Coronary artery (tissue), 2 donors: ENCODE data around the gene MED25.
A peak's percentile ranks its signal among the peaks of the same experiment; 100 is the strongest.
"Not testable (repeated sequence)": the region's sequence is repeated elsewhere in the genome, so short reads cannot be mapped to it uniquely, and the experiment has no call there.

ENCODE experiments used
- DNase-seq: peaks from one replicate; pipeline ENCODE4 v3.0.0-alpha.2; 2017; ENCODE audit warnings: low spot score
- H3K27ac ChIP-seq, 2 donors: fragments of 200-600 bp; sonication (generic); one replicate each; pipeline ENCODE4 v1.5.1; 2016 to 2019
- H3K4me3 ChIP-seq: fragments of 200-600 bp; sonication (generic); 2 replicates; pipeline ENCODE4 v1.5.1; 2016; ENCODE audit warnings: mild to moderate bottlenecking, moderate library complexity
- TF ChIP-seq, protein P1 (sequence below): fragments of 200-600 bp; sonication (generic); IDR thresholded peaks from one replicate; pipeline ENCODE4 v1.5.1; 2019; ENCODE audit warnings: antibody characterized with exemption

The MED25 gene

GRCh38 chr19:49814010-49814409 is 4.1 kb upstream of the MED25 start:
- H3K4me3 ChIP-seq, result peak overlapping the region; percentile 82
- peak overlapping the region; percentile 68 to 92 for H3K27ac ChIP-seq
- TF ChIP-seq, protein P1, sequence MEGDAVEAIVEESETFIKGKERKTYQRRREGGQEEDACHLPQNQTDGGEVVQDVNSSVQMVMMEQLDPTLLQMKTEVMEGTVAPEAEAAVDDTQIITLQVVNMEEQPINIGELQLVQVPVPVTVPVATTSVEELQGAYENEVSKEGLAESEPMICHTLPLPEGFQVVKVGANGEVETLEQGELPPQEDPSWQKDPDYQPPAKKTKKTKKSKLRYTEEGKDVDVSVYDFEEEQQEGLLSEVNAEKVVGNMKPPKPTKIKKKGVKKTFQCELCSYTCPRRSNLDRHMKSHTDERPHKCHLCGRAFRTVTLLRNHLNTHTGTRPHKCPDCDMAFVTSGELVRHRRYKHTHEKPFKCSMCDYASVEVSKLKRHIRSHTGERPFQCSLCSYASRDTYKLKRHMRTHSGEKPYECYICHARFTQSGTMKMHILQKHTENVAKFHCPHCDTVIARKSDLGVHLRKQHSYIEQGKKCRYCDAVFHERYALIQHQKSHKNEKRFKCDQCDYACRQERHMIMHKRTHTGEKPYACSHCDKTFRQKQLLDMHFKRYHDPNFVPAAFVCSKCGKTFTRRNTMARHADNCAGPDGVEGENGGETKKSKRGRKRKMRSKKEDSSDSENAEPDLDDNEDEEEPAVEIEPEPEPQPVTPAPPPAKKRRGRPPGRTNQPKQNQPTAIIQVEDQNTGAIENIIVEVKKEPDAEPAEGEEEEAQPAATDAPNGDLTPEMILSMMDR, result no peak
- DNase-seq, result no peak

GRCh38 chr19:49816590-49816989 is 1.5 kb upstream of the MED25 start:
- Histone ChIP-seq H3K4me3 (no peak overlapping the region), H3K27ac (peak overlapping the region; percentile 63 to 96)
- TF ChIP-seq, protein P1, result no peak
- no peak for DNase-seq

DNA sequence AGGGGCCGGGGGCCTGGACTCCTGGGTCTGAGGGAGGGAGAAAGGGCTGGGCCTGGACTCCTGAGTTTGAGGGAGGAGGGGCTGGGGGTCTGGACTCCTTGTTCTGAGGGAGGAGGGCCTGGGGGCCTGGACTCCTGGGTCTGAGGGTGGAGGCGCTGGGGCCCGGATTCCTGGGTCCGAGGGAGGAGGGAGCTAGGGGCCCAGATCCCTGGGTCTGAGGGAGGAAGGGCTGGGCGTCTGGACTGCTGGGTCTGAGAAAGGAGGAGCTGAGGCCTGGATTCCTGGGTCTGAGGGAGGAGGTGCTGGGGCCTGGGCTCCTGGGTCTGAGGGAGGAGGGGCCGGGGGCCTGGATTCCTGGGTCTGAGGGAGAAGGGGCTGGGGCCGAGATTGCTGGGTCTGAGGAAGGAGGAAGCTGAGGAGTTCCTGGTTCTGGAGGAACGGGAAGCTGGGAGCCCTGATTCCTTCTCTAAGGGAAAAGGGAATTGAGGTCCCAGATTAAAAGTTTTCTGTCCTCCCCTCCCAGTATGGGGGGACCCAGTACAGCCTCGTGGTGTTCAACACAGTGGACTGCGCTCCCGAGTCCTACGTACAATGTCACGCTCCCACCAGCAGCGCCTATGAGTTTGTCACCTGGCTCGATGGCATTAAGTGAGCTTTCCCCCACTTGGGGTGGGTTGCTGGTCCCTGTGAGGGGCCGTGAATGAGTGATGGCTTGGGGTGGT is 721 bp downstream of the MED25 start:
- H3K4me3 ChIP-seq, result peak overlapping the region; percentile 92
- TF ChIP-seq, protein P1, result no peak
- H3K27ac ChIP-seq, result peak overlapping the region; percentile 92 to 96
- no peak for DNase-seq

GRCh38 chr19:49819452-49820115 is 1.5 kb downstream of the MED25 start:
- H3K4me3 ChIP-seq, result peak overlapping the region; percentile 92
- DNase-seq, H3K27ac ChIP-seq: not testable (repeated sequence)

DNA sequence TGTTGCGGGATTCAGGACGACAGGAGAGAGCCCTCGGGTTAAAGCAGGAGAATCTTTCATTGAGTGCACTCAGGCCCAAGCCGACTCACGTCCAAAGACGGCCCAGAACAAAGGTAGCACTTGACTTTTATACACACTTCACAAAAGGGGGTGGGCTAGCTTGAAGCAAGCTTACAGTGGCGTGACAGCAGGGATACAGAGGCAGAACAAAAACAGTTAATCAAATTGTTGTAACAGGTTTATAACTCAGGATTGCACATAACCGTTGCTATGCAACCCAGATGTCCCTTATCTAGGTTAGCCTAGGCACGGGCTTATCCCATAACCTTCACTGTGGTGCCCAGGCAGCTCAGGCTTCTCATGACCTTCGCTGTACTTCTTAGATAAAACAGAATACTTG is 2.0 kb downstream of the MED25 start:
- TF ChIP-seq, protein P1, result no peak
- H3K4me3 ChIP-seq, result no peak overlapping the region
- H3K27ac ChIP-seq, result no peak overlapping the region
- no peak for DNase-seq

- no peak for DNase-seq
- Histone ChIP-seq H3K27ac (no peak overlapping the region), H3K4me3 (no peak overlapping the region)
- TF ChIP-seq, protein P1, result no peak
Observed at GRCh38 chr19:49823472-49823871, 5.4 kb downstream of the MED25 start.

DNA sequence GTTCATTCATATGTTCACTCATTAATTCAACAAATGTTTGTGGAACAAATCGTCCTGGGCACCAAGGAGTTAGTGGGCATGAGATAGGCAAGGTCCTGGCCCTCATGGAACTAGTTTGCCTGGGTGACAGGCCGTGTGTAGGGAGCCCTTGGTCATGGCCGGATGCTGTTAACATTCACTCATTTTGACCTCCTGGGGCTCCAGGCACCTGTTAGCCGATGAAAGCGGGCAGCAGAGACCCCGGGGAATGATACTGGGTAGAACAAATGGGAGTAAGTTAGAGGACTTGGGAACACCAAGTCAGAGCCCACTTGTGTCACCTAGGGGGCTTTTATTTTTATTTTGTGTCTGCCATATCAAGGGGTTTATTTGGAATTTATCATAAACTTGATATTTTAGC is 6.6 kb downstream of the MED25 start:
- TF ChIP-seq, protein P1, result no peak
- Histone ChIP-seq H3K27ac (no peak overlapping the region), H3K4me3 (no peak overlapping the region)
- DNase-seq, result no peak
